ENCODE results near the gene SCUBE2.

Gene SCUBE2

DNA sequence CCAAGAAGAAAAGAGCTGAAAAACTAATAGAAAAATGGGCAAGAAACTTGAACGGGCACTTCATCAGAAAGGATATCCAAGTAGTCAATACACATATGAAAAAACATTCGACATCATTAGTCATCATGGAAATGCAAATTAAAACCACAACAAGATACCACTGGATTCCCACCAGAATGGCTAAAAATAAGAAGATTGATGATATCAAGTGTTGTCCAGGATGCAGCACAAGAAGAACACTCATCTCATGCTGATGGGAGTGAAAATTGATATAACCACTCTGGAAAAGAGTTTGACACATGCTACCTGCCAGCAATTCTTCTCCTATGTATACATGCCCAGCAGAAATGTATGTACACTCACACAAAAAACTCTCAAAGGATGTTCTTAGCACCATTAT, 26.9 kb upstream of the SCUBE2 start:
- Mint-ChIP-seq H3K27ac (no peak overlapping the region), H3K27me3 (ENCODE audit: low read depth) (no peaks in the 10 kb centered on the region), H3K4me3 (no peak overlapping the region), H3K4me1 (peaks cover 6% of the 10 kb centered on the region), H3K36me3 (ENCODE audit: low read depth) (peaks cover 29% of the 10 kb centered on the region), H3K9me3 (peaks cover 19% of the 10 kb centered on the region)
- TF ChIP-seq, protein P1, sequence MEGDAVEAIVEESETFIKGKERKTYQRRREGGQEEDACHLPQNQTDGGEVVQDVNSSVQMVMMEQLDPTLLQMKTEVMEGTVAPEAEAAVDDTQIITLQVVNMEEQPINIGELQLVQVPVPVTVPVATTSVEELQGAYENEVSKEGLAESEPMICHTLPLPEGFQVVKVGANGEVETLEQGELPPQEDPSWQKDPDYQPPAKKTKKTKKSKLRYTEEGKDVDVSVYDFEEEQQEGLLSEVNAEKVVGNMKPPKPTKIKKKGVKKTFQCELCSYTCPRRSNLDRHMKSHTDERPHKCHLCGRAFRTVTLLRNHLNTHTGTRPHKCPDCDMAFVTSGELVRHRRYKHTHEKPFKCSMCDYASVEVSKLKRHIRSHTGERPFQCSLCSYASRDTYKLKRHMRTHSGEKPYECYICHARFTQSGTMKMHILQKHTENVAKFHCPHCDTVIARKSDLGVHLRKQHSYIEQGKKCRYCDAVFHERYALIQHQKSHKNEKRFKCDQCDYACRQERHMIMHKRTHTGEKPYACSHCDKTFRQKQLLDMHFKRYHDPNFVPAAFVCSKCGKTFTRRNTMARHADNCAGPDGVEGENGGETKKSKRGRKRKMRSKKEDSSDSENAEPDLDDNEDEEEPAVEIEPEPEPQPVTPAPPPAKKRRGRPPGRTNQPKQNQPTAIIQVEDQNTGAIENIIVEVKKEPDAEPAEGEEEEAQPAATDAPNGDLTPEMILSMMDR (IDR thresholded peaks at IDR 0.05; ENCODE audit: unreplicated experiment in 3 of 3): no peak

DNA sequence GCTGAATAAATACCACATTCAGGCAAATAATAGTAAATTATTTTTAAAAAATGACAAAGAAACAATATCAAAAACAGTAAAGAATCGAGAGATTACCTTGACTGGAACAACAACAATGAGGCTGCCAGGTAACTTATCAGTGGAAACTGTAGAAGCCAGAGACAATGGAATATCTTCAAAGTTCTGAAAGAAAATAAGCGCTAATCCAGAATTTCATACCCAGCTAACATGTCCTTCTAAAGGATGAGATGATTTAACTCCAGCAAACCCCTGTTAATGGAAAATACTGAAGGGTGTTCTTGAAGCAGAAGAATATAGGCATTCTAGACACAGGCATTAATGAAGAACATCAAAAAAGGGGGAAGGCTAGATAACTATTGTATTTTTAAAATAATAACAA, 20.7 kb upstream of the SCUBE2 start:
- Mint-ChIP-seq H3K36me3 (ENCODE audit: low read depth) (peaks cover 28% of the 10 kb centered on the region), H3K4me3 (no peak overlapping the region), H3K4me1 (no peaks in the 10 kb centered on the region), H3K9me3 (peaks cover 34% of the 10 kb centered on the region), H3K27ac (no peak overlapping the region), H3K27me3 (ENCODE audit: low read depth) (no peaks in the 10 kb centered on the region)
- TF ChIP-seq, protein P1 (IDR thresholded peaks at IDR 0.05; ENCODE audit: unreplicated experiment in 3 of 3): no peak

DNA sequence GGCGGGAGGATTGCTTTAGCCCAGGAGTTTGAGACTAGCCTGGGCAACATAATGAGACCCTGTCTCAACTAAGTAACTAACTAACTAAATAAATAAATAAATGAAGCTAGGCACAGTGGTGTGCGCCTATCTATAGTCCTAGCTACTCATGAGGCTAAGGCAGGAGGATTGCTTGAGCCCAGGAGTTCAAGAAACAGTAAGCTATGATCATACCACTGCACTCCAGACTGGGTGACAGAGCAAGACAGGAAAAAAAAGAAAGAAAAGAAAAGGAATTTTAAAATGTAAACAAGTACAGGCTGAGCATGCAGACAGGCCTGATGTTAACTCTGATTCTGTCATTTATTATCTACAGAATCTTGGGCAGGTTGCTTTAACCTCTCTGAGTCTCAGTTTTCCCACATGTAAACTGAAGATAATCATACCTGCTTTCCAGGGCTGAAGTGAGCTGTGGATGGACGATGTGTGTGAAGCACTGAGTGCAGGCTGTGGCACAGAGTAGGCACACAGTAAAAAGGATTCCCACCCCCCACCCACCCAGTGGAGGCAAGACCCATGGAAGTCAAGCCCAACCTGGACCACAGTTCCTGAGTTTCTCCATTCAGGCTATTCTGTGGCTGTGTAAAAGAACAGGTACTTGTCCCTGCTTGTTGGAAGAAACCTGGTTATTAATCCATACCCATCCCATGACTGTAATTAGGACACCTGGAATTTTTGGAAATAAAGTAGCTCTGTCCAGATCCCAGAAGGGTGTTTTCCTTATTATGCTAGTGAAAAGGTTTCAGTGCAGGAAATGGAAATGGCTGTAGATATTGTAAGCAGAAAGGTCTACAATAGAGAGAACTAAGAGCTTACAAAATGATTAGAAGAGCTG, 18.7 kb upstream of the SCUBE2 start:
- no peak overlapping the region for H3K4me3 Mint-ChIP-seq
- H3K27ac Mint-ChIP-seq: no peak overlapping the region
- TF ChIP-seq, protein P1 (IDR thresholded peaks at IDR 0.05; ENCODE audit: unreplicated experiment in 3 of 3): no peak
- H3K4me1 Mint-ChIP-seq: no peaks in the 10 kb centered on the region
- H3K27me3 Mint-ChIP-seq (ENCODE audit: low read depth): no peaks in the 10 kb centered on the region
- peaks cover 22% of the 10 kb centered on the region for H3K36me3 Mint-ChIP-seq (ENCODE audit: low read depth)
- H3K9me3 Mint-ChIP-seq: peaks cover 31% of the 10 kb centered on the region

DNA sequence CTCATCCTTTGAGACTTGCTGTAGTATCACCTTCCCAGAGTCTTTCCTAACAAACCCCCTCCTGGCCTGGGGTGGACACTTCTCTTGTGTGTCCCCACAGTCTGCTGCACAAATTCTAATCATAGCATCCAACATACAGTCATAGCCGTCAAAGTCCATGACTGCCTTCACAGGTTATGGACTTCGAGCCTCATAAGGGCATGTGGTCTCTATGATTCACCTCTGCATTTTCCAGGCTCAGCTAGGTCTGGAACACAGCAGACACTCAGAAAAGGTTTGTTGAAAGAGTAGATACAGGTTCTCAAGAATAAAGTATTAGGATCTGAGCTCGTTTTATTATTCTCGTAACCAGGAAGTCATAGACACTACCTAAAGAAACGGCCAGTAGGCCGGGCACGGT, 13.2 kb upstream of the SCUBE2 start:
- Mint-ChIP-seq H3K9me3 (no peaks in the 10 kb centered on the region), H3K36me3 (ENCODE audit: low read depth) (no peaks in the 10 kb centered on the region), H3K27me3 (ENCODE audit: low read depth) (no peaks in the 10 kb centered on the region), H3K4me3 (no peak overlapping the region), H3K27ac (no peak overlapping the region), H3K4me1 (no peaks in the 10 kb centered on the region)
- TF ChIP-seq, protein P1 (IDR thresholded peaks at IDR 0.05; ENCODE audit: unreplicated experiment in 3 of 3): no peak

DNA sequence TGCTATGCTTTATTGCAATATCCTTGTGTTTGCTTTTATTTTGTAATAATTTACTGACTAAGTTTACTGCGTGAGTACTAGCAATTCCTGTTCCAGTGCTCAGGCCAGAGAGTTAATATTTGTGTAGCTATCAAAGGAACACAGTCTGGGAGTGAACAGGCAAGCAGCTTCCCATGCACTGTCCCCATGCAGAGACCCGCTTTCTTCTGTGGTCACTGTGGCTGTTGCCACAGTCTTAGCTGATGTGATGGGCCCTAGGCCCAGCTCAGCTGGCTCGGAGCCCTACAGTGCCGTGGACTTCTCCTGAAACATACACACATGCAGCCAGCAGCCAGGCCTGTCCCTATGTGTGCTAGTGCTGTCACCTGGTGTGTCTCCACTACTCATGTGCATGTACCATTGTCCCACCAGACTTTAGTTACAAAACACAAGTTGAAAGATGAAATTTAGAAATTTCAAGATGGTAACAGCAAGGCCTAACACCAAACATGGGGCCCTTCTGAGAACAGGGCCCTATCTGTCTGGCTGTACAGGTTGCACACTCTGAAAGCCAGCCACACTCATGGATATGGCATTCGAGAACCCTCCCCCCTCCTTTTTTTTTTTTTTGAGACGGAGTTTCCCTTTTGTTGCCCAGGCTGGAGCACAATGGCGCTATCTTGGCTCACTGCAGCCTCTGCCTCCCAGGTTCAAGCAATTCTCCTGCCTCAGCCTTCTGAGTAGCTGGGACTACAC, 12.3 kb upstream of the SCUBE2 start:
- Mint-ChIP-seq H3K4me1 (no peaks in the 10 kb centered on the region), H3K9me3 (no peaks in the 10 kb centered on the region), H3K27ac (no peak overlapping the region), H3K27me3 (ENCODE audit: low read depth) (no peaks in the 10 kb centered on the region), H3K36me3 (ENCODE audit: low read depth) (no peaks in the 10 kb centered on the region), H3K4me3 (no peak overlapping the region)
- TF ChIP-seq, protein P1 (IDR thresholded peaks at IDR 0.05; ENCODE audit: unreplicated experiment in 3 of 3): no peak
